ENCODE measurements around the gene PLCB4.

GRCh38 chr20:9225879-9226278, 157.0 kb downstream of the PLCB4 start:
- TF ChIP-seq POLR2AphosphoS5 (IDR thresholded peaks at IDR 0.05; ENCODE audit: low read depth, low read length) (no peak), SIN3A (IDR thresholded peaks at IDR 0.05; ENCODE audit: borderline replicate concordance, insufficient read depth, low read length) (no peak), REST (IDR thresholded peaks at IDR 0.05; ENCODE audit: insufficient read depth in 1 of 2, low read depth in 2 of 2, low read length in 2 of 2) (no peak), TAF1 (IDR thresholded peaks at IDR 0.05; ENCODE audit: borderline replicate concordance, insufficient read depth, low read length) (no peak)

All from PFSK-1 (cell line).